NT2/D1 (cell line): ENCODE measurements around the gene RABGAP1.

ENCODE experiments used
- SUZ12 ChIP-seq: IDR thresholded peaks from 2 replicates; pipeline ENCODE4 v1.6.1; 2011; ENCODE audit not compliant: insufficient read length, insufficient read depth; ENCODE audit errors: extremely low read depth
- YY1 ChIP-seq: IDR thresholded peaks from 2 replicates; pipeline ENCODE4 v1.6.1; 2011; ENCODE audit not compliant: insufficient read length, insufficient read depth
- ZNF274 ChIP-seq: IDR thresholded peaks from 2 replicates; pipeline ENCODE4 v1.6.1; 2011; ENCODE audit warnings: mild to moderate bottlenecking, low read depth, low read length

DNA sequence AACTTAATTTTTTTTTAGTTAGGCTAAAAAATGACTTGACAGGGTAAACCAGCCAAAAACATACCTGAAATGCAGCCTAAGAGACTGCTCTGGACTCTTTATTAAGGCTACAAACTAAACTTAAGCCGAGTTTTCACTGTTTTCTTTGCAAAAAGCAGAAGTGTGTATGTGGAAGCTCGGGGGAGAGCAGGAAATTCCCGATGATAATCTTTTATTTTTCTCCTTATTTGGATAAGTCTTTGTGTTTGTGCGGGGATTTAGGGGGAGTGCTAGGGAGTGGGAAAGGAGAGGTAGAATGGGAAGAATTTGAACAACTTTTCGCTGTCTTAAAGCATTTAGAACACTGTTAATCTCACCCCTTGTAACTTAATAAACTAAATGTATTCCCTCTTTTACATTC lies 61.9 kb downstream of the RABGAP1 start:
- TF ChIP-seq SUZ12 (no peak), YY1 (no peak), ZNF274 (no peak)
